ENCODE data around the gene DPH3.

- no peak for TF ChIP-seq CTCF (IDR thresholded peaks at IDR 0.05; ENCODE audit: insufficient read depth, low read depth, low read length)
- TF ChIP-seq EZH2 (IDR thresholded peaks at IDR 0.05; ENCODE audit: insufficient read depth, low read length), result no peak
Observed at GRCh38 chr3:16273867-16274266, 9.1 kb upstream of the DPH3 start.
